ENCODE data around the gene SERINC5.
"Not testable (repeated sequence)": the region's sequence is repeated elsewhere in the genome, so short reads cannot be mapped to it uniquely, and the experiment has no call there.

Gene SERINC5

DNA sequence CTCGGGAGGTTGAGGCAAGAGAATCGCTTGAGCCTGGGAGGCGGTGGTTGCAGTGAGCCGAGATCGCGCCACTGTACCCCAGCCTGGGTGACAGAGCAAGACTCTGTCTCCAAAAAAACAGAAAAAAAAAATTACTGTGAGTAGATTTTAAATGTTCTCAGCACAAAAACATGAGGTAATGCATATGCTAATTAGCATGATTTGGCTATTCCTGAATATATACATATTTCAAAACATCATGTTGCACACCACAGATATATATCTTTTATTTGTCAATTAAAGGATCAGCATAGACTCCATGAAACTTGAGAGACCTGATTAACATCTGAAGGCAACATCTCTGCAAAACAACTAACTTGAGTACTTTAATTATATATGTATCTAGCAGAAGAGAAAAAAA, 117.4 kb downstream of the SERINC5 start:
- H3K4me1 ChIP-seq: peaks cover 0 to 27% (median 10%) of the 10 kb centered on the region in 4 donors
- intact Hi-C loops (cut with DNase I; ENCODE audit: low total_unique reads): no loop called here
- H3K36me3 ChIP-seq: no peaks in the 10 kb centered on the region
- no peak for DNase-seq
- H3K27me3 ChIP-seq: no peaks in the 10 kb centered on the region
- TF ChIP-seq, protein P1, sequence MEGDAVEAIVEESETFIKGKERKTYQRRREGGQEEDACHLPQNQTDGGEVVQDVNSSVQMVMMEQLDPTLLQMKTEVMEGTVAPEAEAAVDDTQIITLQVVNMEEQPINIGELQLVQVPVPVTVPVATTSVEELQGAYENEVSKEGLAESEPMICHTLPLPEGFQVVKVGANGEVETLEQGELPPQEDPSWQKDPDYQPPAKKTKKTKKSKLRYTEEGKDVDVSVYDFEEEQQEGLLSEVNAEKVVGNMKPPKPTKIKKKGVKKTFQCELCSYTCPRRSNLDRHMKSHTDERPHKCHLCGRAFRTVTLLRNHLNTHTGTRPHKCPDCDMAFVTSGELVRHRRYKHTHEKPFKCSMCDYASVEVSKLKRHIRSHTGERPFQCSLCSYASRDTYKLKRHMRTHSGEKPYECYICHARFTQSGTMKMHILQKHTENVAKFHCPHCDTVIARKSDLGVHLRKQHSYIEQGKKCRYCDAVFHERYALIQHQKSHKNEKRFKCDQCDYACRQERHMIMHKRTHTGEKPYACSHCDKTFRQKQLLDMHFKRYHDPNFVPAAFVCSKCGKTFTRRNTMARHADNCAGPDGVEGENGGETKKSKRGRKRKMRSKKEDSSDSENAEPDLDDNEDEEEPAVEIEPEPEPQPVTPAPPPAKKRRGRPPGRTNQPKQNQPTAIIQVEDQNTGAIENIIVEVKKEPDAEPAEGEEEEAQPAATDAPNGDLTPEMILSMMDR (IDR thresholded peaks at IDR 0.05): no peak
- no peak overlapping the region for H3K27ac ChIP-seq
- H3K4me3 ChIP-seq: no peak overlapping the region
- no peaks in the 10 kb centered on the region for H3K9me3 ChIP-seq

DNA sequence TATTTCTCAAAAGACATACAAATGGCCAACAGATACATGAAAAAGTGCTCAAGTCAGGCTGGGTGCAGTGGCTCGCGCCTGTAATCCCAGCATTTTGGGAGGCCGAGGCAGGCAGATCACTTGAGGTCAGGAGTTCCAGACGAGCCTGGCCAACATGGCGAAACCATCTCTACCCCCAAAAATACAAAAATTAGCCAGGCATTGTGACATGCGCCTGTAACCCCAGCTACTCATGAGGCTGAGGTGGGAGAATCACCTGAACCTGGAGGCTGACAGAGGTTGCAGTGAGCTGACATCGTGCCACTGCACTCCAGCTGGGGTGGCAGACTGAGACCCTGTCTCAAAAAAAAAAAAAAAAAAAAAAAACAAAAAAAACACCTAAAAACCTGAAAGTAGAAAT, 119.0 kb downstream of the SERINC5 start:
- H3K27ac ChIP-seq; DNase-seq; intact Hi-C loops (cut with DNase I; ENCODE audit: low total_unique reads): not testable (repeated sequence)

DNA sequence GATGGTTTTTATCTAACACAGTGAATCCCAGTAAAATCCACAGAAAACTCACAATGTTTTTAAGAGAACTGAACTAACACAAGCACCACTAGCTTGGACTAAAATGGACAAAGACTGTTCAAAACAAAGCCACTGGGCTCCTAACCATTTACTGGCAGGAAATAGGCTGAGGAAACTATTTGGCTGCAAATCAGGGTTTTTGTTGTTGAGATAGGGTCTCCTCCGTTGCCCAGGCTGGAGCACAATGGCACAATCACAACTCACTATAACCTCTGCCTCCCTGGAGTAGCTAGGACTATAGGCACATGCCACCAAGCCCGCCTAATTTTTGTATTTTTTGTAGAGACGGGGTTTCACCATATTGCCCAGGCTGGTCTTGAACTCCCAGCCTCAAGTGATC, 121.0 kb downstream of the SERINC5 start:
- intact Hi-C loops (cut with DNase I; ENCODE audit: low total_unique reads): no loop called here

More for the DNA sequence above, 119.0 kb downstream of the SERINC5 start:
- H3K36me3 ChIP-seq, H3K9me3 ChIP-seq, H3K4me3 ChIP-seq, H3K27me3 ChIP-seq: not testable (repeated sequence)
- peaks cover 0 to 10% (median 7%) of the 10 kb centered on the region in 4 donors for H3K4me1 ChIP-seq

DNA sequence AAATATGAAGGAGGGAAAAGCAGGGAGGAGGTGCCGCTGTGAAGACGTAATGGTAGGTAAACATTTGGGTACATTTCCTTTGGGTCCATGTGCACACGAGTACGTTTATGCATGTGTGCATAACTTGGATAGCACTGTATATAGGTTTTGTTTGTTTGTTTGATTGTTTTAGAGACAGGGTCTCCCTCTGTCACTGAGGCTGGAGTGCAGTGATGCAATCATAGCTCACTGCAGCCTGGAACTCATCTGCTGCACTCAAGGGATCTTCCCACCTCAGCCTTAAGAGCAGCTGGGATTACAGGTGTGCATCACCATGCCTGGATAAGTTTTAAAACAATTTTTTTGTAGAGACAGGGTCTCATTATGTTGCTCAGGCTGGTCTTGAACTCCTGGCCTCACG, 126.7 kb downstream of the SERINC5 start:
- intact Hi-C loops (cut with DNase I; ENCODE audit: low total_unique reads): no loop called here
- Histone ChIP-seq H3K27ac (no peak overlapping the region), H3K36me3 (no peaks in the 10 kb centered on the region), H3K9me3 (no peaks in the 10 kb centered on the region), H3K4me3 (no peak overlapping the region), H3K4me1 (no peaks in the 10 kb centered on the region), H3K27me3 (no peaks in the 10 kb centered on the region)
- TF ChIP-seq, protein P1 (IDR thresholded peaks at IDR 0.05): no peak
- no peak for DNase-seq

More for the DNA sequence above, 121.0 kb downstream of the SERINC5 start:
- Histone ChIP-seq H3K9me3 (no peaks in the 10 kb centered on the region), H3K27ac (no peak overlapping the region), H3K27me3 (no peaks in the 10 kb centered on the region), H3K36me3 (no peaks in the 10 kb centered on the region), H3K4me3 (no peak overlapping the region), H3K4me1 (no peaks in the 10 kb centered on the region)
- TF ChIP-seq, protein P1 (IDR thresholded peaks at IDR 0.05): no peak
- no peak for DNase-seq

DNA sequence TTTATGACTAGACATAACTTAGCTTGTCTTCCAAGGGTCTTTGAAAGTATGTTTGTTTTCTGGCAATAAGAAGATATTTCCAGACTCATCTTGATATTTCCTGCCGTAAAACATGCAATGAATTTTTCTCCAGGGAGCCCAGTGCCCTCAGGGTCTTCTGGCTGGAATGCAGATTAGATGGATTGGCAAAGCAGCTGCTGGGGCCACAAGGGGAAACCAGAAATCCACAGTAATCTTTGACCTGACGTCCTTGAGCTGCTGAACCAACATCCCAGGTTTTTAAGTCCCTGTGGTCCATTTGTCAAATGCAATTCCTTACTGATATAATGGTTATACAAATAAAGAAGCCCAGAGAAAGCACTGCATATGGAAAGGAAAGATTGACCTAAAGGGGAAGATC, 127.7 kb downstream of the SERINC5 start:
- no peaks in the 10 kb centered on the region for H3K4me1 ChIP-seq
- H3K4me3 ChIP-seq: no peak overlapping the region
- H3K27me3 ChIP-seq: no peaks in the 10 kb centered on the region
- H3K36me3 ChIP-seq: no peaks in the 10 kb centered on the region
- no peaks in the 10 kb centered on the region for H3K9me3 ChIP-seq
- no peak overlapping the region for H3K27ac ChIP-seq
- TF ChIP-seq, protein P1 (IDR thresholded peaks at IDR 0.05): no peak
- no peak for DNase-seq
- intact Hi-C loops (cut with DNase I; ENCODE audit: low total_unique reads): no loop called here

DNA sequence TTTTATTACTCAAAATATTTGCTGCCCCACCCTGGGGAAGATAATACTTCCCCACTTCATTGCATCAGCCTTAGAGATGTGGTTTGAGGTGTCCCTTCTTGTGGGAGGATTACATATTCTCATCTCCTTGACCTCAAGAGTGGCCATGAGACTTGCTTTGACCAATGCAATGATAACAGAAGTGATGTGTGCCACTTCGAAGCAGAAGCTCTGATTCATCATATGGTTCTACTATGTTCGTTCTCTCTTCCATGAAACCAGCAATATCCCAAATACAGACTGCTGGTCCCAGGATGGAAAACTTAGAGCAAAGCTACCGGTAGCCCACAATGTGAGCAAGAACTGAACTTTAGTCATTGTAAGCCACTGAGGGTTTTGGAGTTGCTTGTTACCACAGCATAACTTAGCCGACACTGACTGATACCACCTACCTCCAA, 128.7 kb downstream of the SERINC5 start:
- Histone ChIP-seq H3K4me1 (no peaks in the 10 kb centered on the region), H3K27ac (no peak overlapping the region), H3K9me3 (no peaks in the 10 kb centered on the region), H3K27me3 (no peaks in the 10 kb centered on the region), H3K36me3 (no peaks in the 10 kb centered on the region), H3K4me3 (no peak overlapping the region)
- intact Hi-C loops (cut with DNase I; ENCODE audit: low total_unique reads): no loop called here
- TF ChIP-seq, protein P1 (IDR thresholded peaks at IDR 0.05): no peak
- DNase-seq: no peak
